Measurements from ENCODE around the gene CCDC150.

Gene CCDC150

DNA sequence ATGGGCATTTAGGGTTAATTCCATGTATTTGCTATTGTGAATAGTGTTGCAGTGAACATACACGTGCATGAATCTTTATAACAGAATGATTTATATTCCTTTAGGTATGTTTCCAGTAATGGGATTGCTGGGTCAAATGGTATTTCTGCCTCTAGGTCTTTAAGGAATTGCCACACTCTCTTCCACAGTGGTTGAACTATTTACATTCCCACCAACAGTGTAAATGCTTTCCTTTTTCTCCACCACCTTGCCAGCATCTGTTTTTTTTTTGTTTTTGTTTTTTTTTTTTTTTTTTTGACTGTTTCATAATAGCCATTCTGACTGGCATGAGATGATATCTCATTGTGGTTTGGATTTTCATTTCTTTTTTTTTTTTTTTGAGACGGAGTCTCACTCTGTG is 97.5 kb downstream of the CCDC150 start:
- no peak overlapping the region for H3K4me3 ChIP-seq (ENCODE audit: control insufficient read depth, low read depth, low read length)
- DNase-seq (ENCODE audit: low read depth), result no peak
- TF ChIP-seq, protein P1, sequence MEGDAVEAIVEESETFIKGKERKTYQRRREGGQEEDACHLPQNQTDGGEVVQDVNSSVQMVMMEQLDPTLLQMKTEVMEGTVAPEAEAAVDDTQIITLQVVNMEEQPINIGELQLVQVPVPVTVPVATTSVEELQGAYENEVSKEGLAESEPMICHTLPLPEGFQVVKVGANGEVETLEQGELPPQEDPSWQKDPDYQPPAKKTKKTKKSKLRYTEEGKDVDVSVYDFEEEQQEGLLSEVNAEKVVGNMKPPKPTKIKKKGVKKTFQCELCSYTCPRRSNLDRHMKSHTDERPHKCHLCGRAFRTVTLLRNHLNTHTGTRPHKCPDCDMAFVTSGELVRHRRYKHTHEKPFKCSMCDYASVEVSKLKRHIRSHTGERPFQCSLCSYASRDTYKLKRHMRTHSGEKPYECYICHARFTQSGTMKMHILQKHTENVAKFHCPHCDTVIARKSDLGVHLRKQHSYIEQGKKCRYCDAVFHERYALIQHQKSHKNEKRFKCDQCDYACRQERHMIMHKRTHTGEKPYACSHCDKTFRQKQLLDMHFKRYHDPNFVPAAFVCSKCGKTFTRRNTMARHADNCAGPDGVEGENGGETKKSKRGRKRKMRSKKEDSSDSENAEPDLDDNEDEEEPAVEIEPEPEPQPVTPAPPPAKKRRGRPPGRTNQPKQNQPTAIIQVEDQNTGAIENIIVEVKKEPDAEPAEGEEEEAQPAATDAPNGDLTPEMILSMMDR (IDR thresholded peaks at IDR 0.05; ENCODE audit: control insufficient read depth, insufficient read depth, low read depth, low read length, missing control alignments), result no peak

GRCh38 chr2:196739031-196739430 is 99.5 kb downstream of the CCDC150 start:
- TF ChIP-seq, protein P1 (IDR thresholded peaks at IDR 0.05; ENCODE audit: control insufficient read depth, insufficient read depth, low read depth, low read length, missing control alignments), result no peak
- H3K4me3 ChIP-seq (ENCODE audit: control insufficient read depth, low read depth, low read length), result no peak overlapping the region
- DNase-seq (ENCODE audit: low read depth), result no peak

GRCh38 chr2:196742216-196742615 is 102.7 kb downstream of the CCDC150 start:
- no peak for DNase-seq (ENCODE audit: low read depth)

DNA sequence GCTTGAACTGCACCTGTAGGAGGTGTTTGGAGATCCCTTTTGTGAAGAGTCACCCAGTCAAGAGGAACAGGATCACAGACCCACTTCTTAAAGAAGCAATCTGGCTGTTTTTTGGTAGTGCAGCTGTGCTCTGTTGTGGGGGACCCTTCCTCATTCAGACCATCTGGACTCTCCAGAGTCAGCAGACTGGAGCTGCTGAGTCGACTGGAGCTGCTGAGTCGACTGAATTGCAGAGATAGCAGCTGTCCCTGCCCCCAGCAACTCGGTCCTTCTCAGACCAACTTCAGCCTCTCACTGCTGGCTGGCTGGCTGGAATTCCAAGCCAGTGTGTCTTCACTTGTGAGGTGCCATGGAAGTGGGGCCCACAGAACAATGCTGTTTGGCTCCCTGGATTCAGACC is 103.2 kb downstream of the CCDC150 start:
- H3K4me3 ChIP-seq (ENCODE audit: control insufficient read depth, low read depth, low read length), result no peak overlapping the region
- TF ChIP-seq, protein P1 (IDR thresholded peaks at IDR 0.05; ENCODE audit: control insufficient read depth, insufficient read depth, low read depth, low read length, missing control alignments), result no peak
- DNase-seq (ENCODE audit: low read depth), result no peak

More at GRCh38 chr2:196742216-196742615, 102.7 kb downstream of the CCDC150 start:
- no peak overlapping the region for H3K4me3 ChIP-seq (ENCODE audit: control insufficient read depth, low read depth, low read length)
- TF ChIP-seq, protein P1 (IDR thresholded peaks at IDR 0.05; ENCODE audit: control insufficient read depth, insufficient read depth, low read depth, low read length, missing control alignments), result no peak

GRCh38 chr2:196743165-196743564 is 103.7 kb downstream of the CCDC150 start:
- TF ChIP-seq, protein P1 (IDR thresholded peaks at IDR 0.05; ENCODE audit: control insufficient read depth, insufficient read depth, low read depth, low read length, missing control alignments), result no peak
- DNase-seq (ENCODE audit: low read depth), result no peak

DNA sequence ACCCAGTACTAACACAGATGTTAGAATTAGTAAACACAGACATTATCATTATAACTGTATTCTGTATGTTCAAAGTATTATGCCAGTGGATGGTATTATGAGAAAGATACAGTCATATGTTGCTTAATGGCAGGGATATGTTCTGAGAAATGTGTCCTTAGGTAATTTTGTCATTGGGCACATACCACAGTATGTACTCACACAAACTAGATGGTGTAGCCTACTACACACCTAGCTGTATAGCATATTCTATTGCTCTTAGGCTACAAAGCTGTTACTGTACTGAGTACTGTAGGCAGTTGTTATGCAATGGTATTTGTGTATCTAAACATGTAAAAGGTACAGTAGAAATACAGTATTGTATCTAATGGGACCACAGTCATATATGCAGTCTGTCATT is 106.2 kb downstream of the CCDC150 start:
- TF ChIP-seq, protein P1 (IDR thresholded peaks at IDR 0.05; ENCODE audit: control insufficient read depth, insufficient read depth, low read depth, low read length, missing control alignments), result no peak
- no peak overlapping the region for H3K4me3 ChIP-seq (ENCODE audit: control insufficient read depth, low read depth, low read length)

More at GRCh38 chr2:196743165-196743564, 103.7 kb downstream of the CCDC150 start:
- H3K4me3 ChIP-seq (ENCODE audit: control insufficient read depth, low read depth, low read length), result no peak overlapping the region

DNA sequence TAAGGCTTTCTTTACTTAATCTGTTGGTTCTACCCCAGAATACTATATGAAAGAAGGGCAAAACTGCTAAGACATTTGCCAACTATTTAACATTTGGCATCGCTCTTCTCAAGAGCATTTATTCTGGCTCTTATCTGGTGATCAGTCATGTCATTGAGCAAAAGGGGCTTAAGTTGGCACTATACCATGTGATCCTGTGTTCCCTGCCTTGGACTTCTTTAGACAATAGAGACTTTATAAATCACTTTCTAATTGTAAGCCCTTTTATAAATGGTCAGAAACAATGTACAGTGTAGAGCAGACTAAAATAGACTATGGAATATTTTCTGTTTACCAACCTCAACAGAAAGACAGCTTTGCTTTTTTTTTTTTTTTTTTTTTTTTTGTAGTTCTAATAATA is 107.9 kb downstream of the CCDC150 start:
- TF ChIP-seq, protein P1 (IDR thresholded peaks at IDR 0.05; ENCODE audit: control insufficient read depth, insufficient read depth, low read depth, low read length, missing control alignments), result no peak
- DNase-seq (ENCODE audit: low read depth), result no peak
- no peak overlapping the region for H3K4me3 ChIP-seq (ENCODE audit: control insufficient read depth, low read depth, low read length)

More for the DNA sequence above, 106.2 kb downstream of the CCDC150 start:
- DNase-seq (ENCODE audit: low read depth), result no peak
